ENCODE measurements around the gene CXCL10. TPM values are rescaled to one million over a fixed set of nuclear protein-coding genes. Genes with fewer than 3 reads are reported as not detected.

CXCL10 gene
- total RNA-seq, 4 donors from 2014 or later: 0.97 TPM; not detected in 3

- Histone ChIP-seq H3K27ac (no peak within 1 kb of the TSS), H3K4me1 (no peaks in the 10 kb centered on the region), H3K4me3 (no peak within 1 kb of the TSS), H3K27me3 (no peaks in the 10 kb centered on the region), H3K9me3 (no peaks in the 10 kb centered on the region), H3K36me3 (no peaks in the 10 kb centered on the region)
- in situ Hi-C loops (cut with MboI; ENCODE audit: low sequenced_read_pairs in 4 of 4) (no loop called here), intact Hi-C loops (cut with DNase I; ENCODE audit: low total_unique reads) (no loop called here)
- DNase-seq (no peak), ATAC-seq (no peak)
- TF ChIP-seq CTCF (IDR thresholded peaks at IDR 0.05 in 4 of 5, conservative IDR thresholded peaks at IDR 0.05 in 1 of 5): no peak
- no peak for TF ChIP-seq POLR2A (IDR thresholded peaks at IDR 0.05)
These were observed 16.0 kb downstream of the CXCL10 start, which contains the start of gene CXCL9 for GRCh38 chr4:76007089-76007862. TSS of gene CXCL9 (minus strand) at chr4:76007509. CDS start at chr4:76007449, 60 bp downstream.

- no peaks in the 10 kb centered on the region for H3K4me1 ChIP-seq
- ATAC-seq: no peak
- H3K4me3 ChIP-seq: no peak overlapping the region
- H3K36me3 ChIP-seq: no peaks in the 10 kb centered on the region
- in situ Hi-C loops (cut with MboI; ENCODE audit: low sequenced_read_pairs in 4 of 4): no loop called here
- H3K9me3 ChIP-seq: no peaks in the 10 kb centered on the region
- H3K27me3 ChIP-seq: no peaks in the 10 kb centered on the region
- DNase-seq: no peak
- intact Hi-C loops (cut with DNase I; ENCODE audit: low total_unique reads): no loop called here
- TF ChIP-seq CTCF (IDR thresholded peaks at IDR 0.05 in 4 of 5, conservative IDR thresholded peaks at IDR 0.05 in 1 of 5): no peak
- TF ChIP-seq POLR2A (IDR thresholded peaks at IDR 0.05): no peak
- H3K27ac ChIP-seq: peak overlapping the region in 1 of 4 donors; percentile 14
These were observed 19.7 kb downstream of the CXCL10 start for GRCh38 chr4:76003620-76004019.

- in situ Hi-C loops (cut with MboI; ENCODE audit: low sequenced_read_pairs in 4 of 4) (no loop called here), intact Hi-C loops (cut with DNase I; ENCODE audit: low total_unique reads) (no loop called here)
- H3K4me1 ChIP-seq: no peaks in the 10 kb centered on the region
- H3K4me3 ChIP-seq: no peak overlapping the region
- peak; percentile 65 to 66 for ATAC-seq
- TF ChIP-seq CTCF (IDR thresholded peaks at IDR 0.05 in 4 of 5, conservative IDR thresholded peaks at IDR 0.05 in 1 of 5): no peak
- TF ChIP-seq POLR2A (IDR thresholded peaks at IDR 0.05): no peak
- H3K27me3 ChIP-seq: no peaks in the 10 kb centered on the region
- peak; percentile 13 to 62 for DNase-seq
- H3K36me3 ChIP-seq: no peaks in the 10 kb centered on the region
- peak overlapping the region; percentile 27 to 59 (median 42) for H3K27ac ChIP-seq
- H3K9me3 ChIP-seq: no peaks in the 10 kb centered on the region
These were observed 20.3 kb downstream of the CXCL10 start for GRCh38 chr4:76003035-76003434.

- Histone ChIP-seq H3K4me3 (no peak overlapping the region), H3K27ac (peak overlapping the region; percentile 35 to 59 (median 42)), H3K4me1 (no peaks in the 10 kb centered on the region), H3K27me3 (no peaks in the 10 kb centered on the region), H3K9me3 (no peaks in the 10 kb centered on the region), H3K36me3 (no peaks in the 10 kb centered on the region)
- in situ Hi-C loops (cut with MboI; ENCODE audit: low sequenced_read_pairs in 4 of 4) (no loop called here), intact Hi-C loops (cut with DNase I; ENCODE audit: low total_unique reads) (no loop called here)
- TF ChIP-seq POLR2A (IDR thresholded peaks at IDR 0.05): no peak
- no peak for TF ChIP-seq CTCF (IDR thresholded peaks at IDR 0.05 in 4 of 5, conservative IDR thresholded peaks at IDR 0.05 in 1 of 5)
- ATAC-seq (peak; percentile 75 to 89), DNase-seq (peak; percentile 13 to 27)
These were observed 21.1 kb downstream of the CXCL10 start for GRCh38 chr4:76002176-76002575.
